ENCODE data around the gene TOP3A. TPM values are rescaled to one million over a fixed set of nuclear protein-coding genes. Genes with fewer than 3 reads are reported as not detected.

The TOP3A gene
- total and polyA plus RNA-seq, 12 donors: 8.2 to 15.6 (median 12.4) TPM

- H3K36me3 ChIP-seq: peaks cover 0 to 97% (median 37%) of the 10 kb centered on the region in 9 donors
- no peak overlapping the region for H3K27ac ChIP-seq
- H3K4me1 ChIP-seq: peaks cover 4 to 21% (median 14%) of the 10 kb centered on the region in 9 donors
Measured at GRCh38 chr17:18324140-18325050, 9.6 kb upstream of the TOP3A start.

DNA sequence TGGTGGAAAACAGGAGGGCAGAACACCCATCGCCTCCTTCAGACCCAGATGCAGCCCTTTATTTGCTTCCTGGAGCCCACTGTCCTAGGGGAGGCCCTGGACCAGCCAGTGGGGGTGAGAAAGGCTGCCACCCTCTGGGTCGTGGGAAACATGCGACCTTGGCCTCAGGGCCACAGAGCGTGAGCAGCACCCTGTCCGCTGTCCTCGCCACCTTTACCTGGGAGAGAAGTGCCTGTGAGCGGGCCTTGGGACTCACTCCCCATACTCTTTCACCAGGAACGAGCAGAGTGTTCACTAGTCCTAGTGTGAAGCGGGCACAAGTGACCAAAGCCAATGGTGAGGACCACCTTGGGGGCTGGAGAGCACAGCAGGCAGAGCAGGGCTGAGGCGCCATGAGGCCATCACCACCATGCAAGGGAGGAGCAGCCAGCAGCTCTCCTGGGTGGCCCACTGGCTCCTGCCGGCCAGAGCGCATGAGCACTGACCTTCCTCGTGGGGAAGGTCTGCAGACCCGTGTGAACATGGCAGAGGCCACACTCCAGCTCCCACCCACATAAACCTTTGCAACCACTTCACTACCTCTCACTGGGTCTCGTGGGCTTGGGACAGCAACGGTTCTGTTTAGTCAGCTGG lies 8.8 kb upstream of the TOP3A start:
- DNase-seq (no peak), ATAC-seq (no peak)
- H3K36me3 ChIP-seq: peaks cover 0 to 97% (median 37%) of the 10 kb centered on the region in 9 donors
- no peak overlapping the region for H3K4me3 ChIP-seq
- WGBS, 2 donors: 93 to 94% methylated on average over 16 of the region's 16 CpGs
- TF ChIP-seq, protein P1, sequence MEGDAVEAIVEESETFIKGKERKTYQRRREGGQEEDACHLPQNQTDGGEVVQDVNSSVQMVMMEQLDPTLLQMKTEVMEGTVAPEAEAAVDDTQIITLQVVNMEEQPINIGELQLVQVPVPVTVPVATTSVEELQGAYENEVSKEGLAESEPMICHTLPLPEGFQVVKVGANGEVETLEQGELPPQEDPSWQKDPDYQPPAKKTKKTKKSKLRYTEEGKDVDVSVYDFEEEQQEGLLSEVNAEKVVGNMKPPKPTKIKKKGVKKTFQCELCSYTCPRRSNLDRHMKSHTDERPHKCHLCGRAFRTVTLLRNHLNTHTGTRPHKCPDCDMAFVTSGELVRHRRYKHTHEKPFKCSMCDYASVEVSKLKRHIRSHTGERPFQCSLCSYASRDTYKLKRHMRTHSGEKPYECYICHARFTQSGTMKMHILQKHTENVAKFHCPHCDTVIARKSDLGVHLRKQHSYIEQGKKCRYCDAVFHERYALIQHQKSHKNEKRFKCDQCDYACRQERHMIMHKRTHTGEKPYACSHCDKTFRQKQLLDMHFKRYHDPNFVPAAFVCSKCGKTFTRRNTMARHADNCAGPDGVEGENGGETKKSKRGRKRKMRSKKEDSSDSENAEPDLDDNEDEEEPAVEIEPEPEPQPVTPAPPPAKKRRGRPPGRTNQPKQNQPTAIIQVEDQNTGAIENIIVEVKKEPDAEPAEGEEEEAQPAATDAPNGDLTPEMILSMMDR (IDR thresholded peaks at IDR 0.05): no peak
- intact Hi-C loops (cut with DNase I): loop anchor here in 1 of 10 donors (10.0 kb wide), 1 partner anchor 61 kb away; no protein-coding TSS in a partner anchor
- H3K27me3 ChIP-seq: no peaks in the 10 kb centered on the region
- no peaks in the 10 kb centered on the region for H3K9me3 ChIP-seq
- H3K4me1 ChIP-seq: peaks cover 11 to 29% (median 22%) of the 10 kb centered on the region in 9 donors
- H3K27ac ChIP-seq: no peak overlapping the region

More at GRCh38 chr17:18324140-18325050, 9.6 kb upstream of the TOP3A start:
- 86 to 88% methylated on average over 27 of the region's 27 CpGs for WGBS, 2 donors
- ATAC-seq (no peak), DNase-seq (no peak)
- Histone ChIP-seq H3K27me3 (no peaks in the 10 kb centered on the region), H3K4me3 (no peak overlapping the region), H3K9me3 (no peaks in the 10 kb centered on the region)
- intact Hi-C loops (cut with DNase I): loop anchor here in 1 of 10 donors (10.0 kb wide), 1 partner anchor 60 kb away; no protein-coding TSS in a partner anchor
- TF ChIP-seq, protein P1 (IDR thresholded peaks at IDR 0.05): no peak

DNA sequence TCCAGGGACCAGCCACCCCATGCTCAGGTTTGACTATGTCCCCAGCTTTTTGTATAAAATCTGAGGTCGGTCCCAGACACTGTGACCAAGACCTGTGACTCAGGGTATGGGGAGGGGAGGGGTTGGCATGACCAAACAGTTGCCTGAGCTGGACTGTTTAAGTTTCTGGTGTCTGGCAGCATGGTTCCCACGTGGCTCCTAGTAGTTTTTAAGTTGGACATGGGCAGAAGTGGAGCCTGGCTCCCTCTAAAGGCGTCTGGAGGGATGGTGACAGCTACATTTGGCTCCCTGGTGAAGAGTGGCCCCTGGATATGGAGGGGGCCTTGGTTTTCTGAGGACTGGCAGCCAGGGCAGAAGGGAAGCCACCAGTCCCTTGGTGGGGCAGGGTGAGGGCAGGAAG lies 8.2 kb upstream of the TOP3A start:
- Histone ChIP-seq H3K9me3 (no peaks in the 10 kb centered on the region), H3K36me3 (peaks cover 0 to 97% (median 37%) of the 10 kb centered on the region in 9 donors), H3K27me3 (no peaks in the 10 kb centered on the region), H3K4me1 (peaks cover 16 to 35% (median 28%) of the 10 kb centered on the region in 9 donors), H3K27ac (no peak overlapping the region), H3K4me3 (no peak overlapping the region)
- ATAC-seq (no peak), DNase-seq (no peak)
- intact Hi-C loops (cut with DNase I): loop anchor here in 1 of 10 donors (10.0 kb wide), 1 partner anchor 62 kb away; no protein-coding TSS in a partner anchor
- 59 to 70% methylated on average over 3 of the region's 3 CpGs for WGBS, 2 donors
- TF ChIP-seq, protein P1 (IDR thresholded peaks at IDR 0.05): no peak

- TF ChIP-seq, protein P1 (IDR thresholded peaks at IDR 0.05): no peak
- intact Hi-C loops (cut with DNase I): loop anchor here in 1 of 10 donors (10.0 kb wide), 1 partner anchor 62 kb away; no protein-coding TSS in a partner anchor
- H3K27ac ChIP-seq: no peak overlapping the region
- DNase-seq (no peak), ATAC-seq (no peak)
- H3K27me3 ChIP-seq: no peaks in the 10 kb centered on the region
- H3K4me1 ChIP-seq: peaks cover 21 to 40% (median 33%) of the 10 kb centered on the region in 9 donors
- H3K4me3 ChIP-seq: no peak overlapping the region
- no peaks in the 10 kb centered on the region for H3K9me3 ChIP-seq
- WGBS, 2 donors: 87 to 91% methylated on average over 12 of the region's 12 CpGs
- H3K36me3 ChIP-seq: peaks cover 0 to 97% (median 37%) of the 10 kb centered on the region in 9 donors
Measured at GRCh38 chr17:18322522-18322921, 7.7 kb upstream of the TOP3A start.
